RWPE1 (cell line): ENCODE results near the gene DRGX.

Source experiments
- CTCF ChIA-PET: fragments of 350-600 bp; sonication (Branson Sonifier 250); formaldehyde crosslinking; extraction: SDS; loops from one replicate; lab custom pipeline; 2021; lab: Yijun Ruan, JAX
- POLR2A ChIA-PET: fragments of 400-600 bp; formaldehyde crosslinking; extraction: SDS; loops from one replicate; lab custom pipeline; 2020; ENCODE audit warnings: antibody characterized with exemption; ENCODE audit not compliant: low non-redundant PET; lab: Yijun Ruan, JAX
- DNase-seq: peaks from one replicate; pipeline ENCODE4 v3.0.0; 2012; ENCODE audit warnings: low spot score
- H3K27ac ChIP-seq: fragments of 450-650 bp; 2 replicates; pipeline ENCODE4 v1.5.1; 2017
- CTCF ChIP-seq: fragments of 450-650 bp; conservative IDR thresholded peaks from 2 replicates; pipeline ENCODE4 v1.5.1; 2017; ENCODE audit warnings: low read depth, mild to moderate bottlenecking

DRGX gene

GRCh38 chr10:49361735-49362568 is 33.9 kb downstream of the DRGX start:
- ChIA-PET CTCF (interaction anchor here (0.6 to 0.7 kb wide), 2 partner anchors 12 to 560 kb away, joined by 4 read pairs; no protein-coding TSS in a partner anchor), POLR2A (no interaction called here)

GRCh38 chr10:49361178-49361554 is 34.7 kb downstream of the DRGX start:
- CTCF ChIA-PET, result interaction anchor here (0.7 kb wide), 1 partner anchor 11 kb away, joined by 4 read pairs; no protein-coding TSS in a partner anchor
- no peak for TF ChIP-seq CTCF
- POLR2A ChIA-PET, result no interaction called here
- H3K27ac ChIP-seq, result no peak overlapping the region
- DNase-seq, result no peak

More at GRCh38 chr10:49361735-49362568, 33.9 kb downstream of the DRGX start:
- no peak for TF ChIP-seq CTCF
- DNase-seq, result no peak
- no peak overlapping the region for H3K27ac ChIP-seq

- H3K27ac ChIP-seq, result no peak overlapping the region
- no peak for DNase-seq
- POLR2A ChIA-PET, result no interaction called here
- TF ChIP-seq CTCF, result no peak
- CTCF ChIA-PET, result no interaction called here
Observed at GRCh38 chr10:49360271-49361177, 35.4 kb downstream of the DRGX start.

GRCh38 chr10:49359349-49360270 is 36.3 kb downstream of the DRGX start:
- POLR2A ChIA-PET, result no interaction called here
- no peak for TF ChIP-seq CTCF

GRCh38 chr10:49357910-49358309 is 38.0 kb downstream of the DRGX start:
- ChIA-PET POLR2A (no interaction called here), CTCF (no interaction called here)
- H3K27ac ChIP-seq, result no peak overlapping the region
- DNase-seq, result no peak
- no peak for TF ChIP-seq CTCF

More at GRCh38 chr10:49359349-49360270, 36.3 kb downstream of the DRGX start:
- DNase-seq, result no peak
- no peak overlapping the region for H3K27ac ChIP-seq
- CTCF ChIA-PET, result no interaction called here
